Measurements from ENCODE around the gene FAM53A.

DNA sequence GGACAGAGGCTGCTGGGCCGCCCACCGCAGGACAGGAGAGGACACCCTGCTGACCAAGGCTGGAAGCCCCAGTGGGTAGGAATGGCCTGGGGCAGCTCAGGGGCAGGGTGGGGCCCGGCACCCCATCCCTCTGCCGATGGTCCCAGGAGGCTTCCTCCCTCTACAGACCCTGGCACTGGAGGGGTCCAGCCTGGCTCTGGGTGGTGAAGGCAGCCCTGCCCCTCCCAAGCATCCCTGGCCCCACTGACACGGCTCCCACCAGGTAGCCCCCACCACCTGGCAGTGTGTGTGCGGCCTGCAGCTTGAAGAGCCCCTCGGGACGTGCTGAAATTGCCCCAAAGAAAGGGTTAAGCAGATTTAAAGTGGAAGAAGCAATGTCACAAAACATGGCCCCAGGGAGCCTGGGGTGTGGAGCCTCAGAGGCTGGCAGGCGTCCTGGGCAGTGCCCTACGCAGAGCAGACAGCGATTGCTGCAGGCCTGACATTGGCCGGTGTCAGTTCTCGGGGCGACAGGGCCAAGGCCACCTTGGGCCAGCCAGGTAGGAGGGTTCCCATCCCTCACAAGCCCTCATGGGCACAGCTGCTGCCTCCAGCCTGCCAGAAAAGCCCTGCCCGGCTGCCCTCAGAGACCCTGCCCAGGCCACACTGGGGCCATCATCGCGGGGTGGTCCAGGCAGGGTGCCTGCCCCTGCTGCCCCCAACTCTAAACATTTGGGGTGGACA, 80.5 kb downstream of the FAM53A start:
- TF ChIP-seq CTCF (IDR thresholded peaks at IDR 0.05), result no peak
- no peak for TF ChIP-seq EP300 (IDR thresholded peaks at IDR 0.05)
